GM12872 (cell line): Measurements from ENCODE around the gene FAM98A.

Source experiments
- TF ChIP-seq, protein P1 (sequence below): IDR thresholded peaks from 3 replicates; pipeline ENCODE4 v1.5.1; 2011; ENCODE audit warnings: low read depth, mild to moderate bottlenecking, low read length, moderate library complexity; ENCODE audit not compliant: insufficient read depth

FAM98A gene

DNA sequence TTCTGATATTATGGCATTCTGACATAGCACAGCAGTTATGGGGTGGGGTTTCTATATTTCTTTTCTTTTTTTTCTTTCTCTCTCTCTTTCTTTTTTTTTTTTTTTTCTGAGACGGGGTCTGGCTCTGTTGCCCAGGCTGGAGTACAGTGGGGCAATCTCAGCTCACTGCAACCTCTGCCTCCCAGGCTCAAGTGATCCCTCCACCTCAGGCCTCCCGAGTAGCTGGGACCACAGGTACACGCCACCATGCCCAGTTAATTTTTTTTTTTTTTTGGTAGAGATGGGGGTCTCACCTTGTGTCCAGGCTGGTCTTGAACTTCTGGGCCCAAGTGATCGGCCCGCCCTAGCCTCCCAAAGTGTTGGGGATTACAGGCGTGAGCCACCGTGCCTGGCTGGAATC is 7.5 kb upstream of the FAM98A start:
- TF ChIP-seq, protein P1, sequence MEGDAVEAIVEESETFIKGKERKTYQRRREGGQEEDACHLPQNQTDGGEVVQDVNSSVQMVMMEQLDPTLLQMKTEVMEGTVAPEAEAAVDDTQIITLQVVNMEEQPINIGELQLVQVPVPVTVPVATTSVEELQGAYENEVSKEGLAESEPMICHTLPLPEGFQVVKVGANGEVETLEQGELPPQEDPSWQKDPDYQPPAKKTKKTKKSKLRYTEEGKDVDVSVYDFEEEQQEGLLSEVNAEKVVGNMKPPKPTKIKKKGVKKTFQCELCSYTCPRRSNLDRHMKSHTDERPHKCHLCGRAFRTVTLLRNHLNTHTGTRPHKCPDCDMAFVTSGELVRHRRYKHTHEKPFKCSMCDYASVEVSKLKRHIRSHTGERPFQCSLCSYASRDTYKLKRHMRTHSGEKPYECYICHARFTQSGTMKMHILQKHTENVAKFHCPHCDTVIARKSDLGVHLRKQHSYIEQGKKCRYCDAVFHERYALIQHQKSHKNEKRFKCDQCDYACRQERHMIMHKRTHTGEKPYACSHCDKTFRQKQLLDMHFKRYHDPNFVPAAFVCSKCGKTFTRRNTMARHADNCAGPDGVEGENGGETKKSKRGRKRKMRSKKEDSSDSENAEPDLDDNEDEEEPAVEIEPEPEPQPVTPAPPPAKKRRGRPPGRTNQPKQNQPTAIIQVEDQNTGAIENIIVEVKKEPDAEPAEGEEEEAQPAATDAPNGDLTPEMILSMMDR: no peak

DNA sequence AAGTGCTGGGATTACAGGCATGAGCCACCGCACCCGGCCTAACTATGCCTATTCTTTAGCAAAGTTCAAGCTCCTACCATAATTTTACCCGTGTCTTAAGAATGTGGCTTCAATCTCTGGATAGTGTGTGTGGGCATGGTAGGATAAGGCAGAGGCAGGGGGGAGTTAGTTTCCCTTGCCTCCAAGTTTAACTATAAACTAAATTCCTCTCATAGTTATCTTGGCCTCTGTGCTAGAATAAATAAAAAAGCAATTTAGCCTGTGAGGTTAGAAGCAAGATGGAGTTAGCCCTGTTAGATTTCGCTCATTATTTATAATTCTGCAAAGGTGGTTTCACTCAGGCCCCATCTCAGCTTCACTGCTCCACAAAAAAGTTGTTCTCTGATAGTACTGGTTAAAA is 7.0 kb upstream of the FAM98A start:
- TF ChIP-seq, protein P1: no peak

DNA sequence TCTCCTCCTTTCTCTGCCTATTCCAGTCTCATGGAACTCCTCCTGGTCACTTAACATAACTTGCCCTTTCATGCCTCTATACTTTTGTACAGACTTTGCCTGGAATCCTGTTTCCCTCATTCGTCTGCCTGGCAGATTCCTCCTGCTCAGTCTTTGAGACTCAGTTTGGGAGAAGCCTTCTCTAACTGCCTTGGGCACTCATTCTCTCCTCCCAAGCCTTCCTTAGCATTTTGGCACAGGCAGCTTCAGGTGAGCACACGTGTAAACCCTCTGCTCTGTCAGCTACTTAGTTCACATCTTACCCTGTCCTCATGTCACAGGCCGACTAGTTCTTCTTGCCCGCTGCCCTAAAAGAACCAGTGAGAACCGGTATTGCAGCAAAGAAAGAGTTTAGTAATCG is 6.0 kb upstream of the FAM98A start:
- TF ChIP-seq, protein P1: no peak

DNA sequence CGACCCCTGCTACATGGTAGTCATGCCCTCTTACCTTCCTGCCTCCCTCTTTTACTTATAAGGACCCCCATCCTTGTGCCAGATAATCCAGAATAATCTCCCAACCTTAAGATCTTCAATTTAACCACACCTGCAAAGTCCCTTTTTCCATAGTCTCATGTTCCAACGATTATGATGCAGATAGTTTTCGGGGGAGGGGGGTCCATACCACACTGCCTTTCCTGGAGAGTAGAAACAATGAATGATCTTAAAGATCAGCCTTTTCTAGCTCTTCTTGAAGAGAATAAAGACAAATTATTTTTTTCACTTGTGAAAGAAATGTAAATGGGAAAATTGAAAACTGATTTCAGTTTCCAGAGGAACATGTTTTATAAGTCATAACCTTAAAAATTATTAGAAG is 4.3 kb upstream of the FAM98A start:
- TF ChIP-seq, protein P1: no peak

DNA sequence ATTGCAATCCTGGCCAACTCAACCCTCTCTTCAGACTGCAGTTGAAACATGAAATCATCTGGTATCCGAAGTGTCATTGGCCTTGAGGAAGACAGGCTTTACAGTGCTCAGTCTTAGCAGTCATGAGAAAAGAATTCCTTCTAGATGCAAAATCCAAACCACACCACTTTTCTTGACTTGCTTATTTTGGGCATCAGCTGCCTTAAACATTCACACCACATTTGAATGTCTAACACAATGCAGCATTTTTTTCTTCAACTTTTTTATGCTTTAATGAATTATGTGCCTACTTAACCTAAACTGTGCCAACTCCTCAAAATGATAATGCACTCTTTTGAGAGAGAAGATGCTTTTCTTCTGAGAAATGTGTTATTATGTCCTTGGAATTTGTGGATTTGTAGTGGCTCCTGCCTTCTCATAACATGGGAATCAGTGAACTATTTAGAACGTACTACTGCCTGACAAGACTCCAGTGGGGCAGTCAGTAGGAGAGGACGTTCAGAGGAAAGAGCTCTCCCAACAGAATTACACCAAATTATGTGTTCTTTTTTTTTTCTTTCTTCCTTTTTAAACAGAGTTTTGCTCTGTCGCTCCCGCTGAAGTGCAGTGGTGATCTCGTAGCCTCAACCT is 3.2 kb upstream of the FAM98A start:
- TF ChIP-seq, protein P1: no peak

DNA sequence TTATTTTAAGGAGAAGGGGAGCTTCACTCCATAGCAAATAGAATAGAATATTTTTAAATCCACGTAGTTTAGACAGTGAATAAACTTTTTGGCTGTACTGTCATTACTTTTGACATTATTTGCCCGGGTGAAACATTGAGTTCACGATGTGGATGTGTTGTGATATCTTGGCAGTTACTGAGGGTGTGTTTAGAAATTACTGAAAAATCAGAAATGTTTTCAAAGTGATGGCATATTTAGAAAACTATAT is 769 bp upstream of the FAM98A start:
- TF ChIP-seq, protein P1: no peak

DNA sequence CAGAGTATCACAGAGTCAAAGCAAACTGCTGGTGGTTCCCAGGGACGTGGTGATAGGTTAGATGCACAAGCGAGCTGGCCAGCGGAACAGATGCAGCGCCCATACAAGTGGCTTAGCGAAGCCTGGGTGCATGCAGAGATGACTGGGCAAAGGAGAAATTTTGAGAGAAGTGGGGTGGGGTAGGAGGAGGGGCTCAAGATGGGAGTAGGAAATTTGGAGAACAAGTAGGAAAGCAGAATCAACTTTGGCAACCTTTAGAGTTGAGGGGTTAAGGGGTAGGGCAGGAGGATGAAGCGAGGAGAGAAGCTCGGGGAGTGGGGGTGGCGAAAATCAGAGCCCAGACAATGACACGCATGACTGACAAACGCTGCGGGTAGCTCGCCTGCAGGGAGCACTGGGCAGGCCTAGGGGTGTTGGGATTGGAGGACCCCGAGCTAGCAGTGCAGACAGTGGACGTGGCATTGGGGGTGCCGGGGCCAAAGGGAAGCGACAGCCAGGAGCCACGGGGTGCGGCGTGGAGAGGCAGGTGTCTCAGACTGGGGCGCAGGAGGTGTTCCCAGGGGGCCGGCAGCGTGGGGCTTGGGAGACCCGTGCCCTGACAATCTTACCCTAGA is 431 bp downstream of the FAM98A start:
- TF ChIP-seq, protein P1: no peak
